Measurements from ENCODE around the gene MAPK8.

Gene MAPK8

GRCh38 chr10:48335788-48336187 lies 29.3 kb downstream of the MAPK8 start:
- TF ChIP-seq TCF12 (IDR thresholded peaks at IDR 0.05; ENCODE audit: low read depth) (no peak), TEAD4 (IDR thresholded peaks at IDR 0.05) (no peak), CEBPB (IDR thresholded peaks at IDR 0.05) (no peak), EP300 (IDR thresholded peaks at IDR 0.05; ENCODE audit: borderline replicate concordance) (no peak), FOXM1 (IDR thresholded peaks at IDR 0.05; ENCODE audit: borderline replicate concordance, low read depth) (no peak), EGR1 (IDR thresholded peaks at IDR 0.05) (no peak), NFIC (IDR thresholded peaks at IDR 0.05) (no peak), CREB1 (IDR thresholded peaks at IDR 0.05; ENCODE audit: low read depth) (no peak), ZBTB7A (IDR thresholded peaks at IDR 0.05; ENCODE audit: low read depth) (no peak), YY1 (IDR thresholded peaks at IDR 0.05; ENCODE audit: low read depth) (no peak), REST (IDR thresholded peaks at IDR 0.05; ENCODE audit: low read depth) (no peak), USF1 (IDR thresholded peaks at IDR 0.05) (no peak), RAD21 (IDR thresholded peaks at IDR 0.05; ENCODE audit: low read depth) (no peak)

GRCh38 chr10:48336978-48337599 lies 30.6 kb downstream of the MAPK8 start:
- no peak for TF ChIP-seq YY1 (IDR thresholded peaks at IDR 0.05; ENCODE audit: low read depth)
- no peak for TF ChIP-seq RAD21 (IDR thresholded peaks at IDR 0.05; ENCODE audit: low read depth)
- TF ChIP-seq TAF1 (IDR thresholded peaks at IDR 0.05; ENCODE audit: low read depth) = no peak
- no peak for TF ChIP-seq MAX (IDR thresholded peaks at IDR 0.05)
- TF ChIP-seq CEBPB (IDR thresholded peaks at IDR 0.05) = no peak

- TF ChIP-seq REST (IDR thresholded peaks at IDR 0.05; ENCODE audit: low read depth) (no peak), TAF1 (IDR thresholded peaks at IDR 0.05; ENCODE audit: low read depth) (no peak), USF1 (IDR thresholded peaks at IDR 0.05) (no peak), TEAD4 (IDR thresholded peaks at IDR 0.05) (no peak), EGR1 (IDR thresholded peaks at IDR 0.05) (no peak), RAD21 (IDR thresholded peaks at IDR 0.05; ENCODE audit: low read depth) (no peak), CEBPB (IDR thresholded peaks at IDR 0.05) (no peak), YY1 (IDR thresholded peaks at IDR 0.05; ENCODE audit: low read depth) (no peak), CREB1 (IDR thresholded peaks at IDR 0.05; ENCODE audit: low read depth) (no peak), ZBTB7A (IDR thresholded peaks at IDR 0.05; ENCODE audit: low read depth) (no peak), NFIC (IDR thresholded peaks at IDR 0.05) (no peak)
Measured at GRCh38 chr10:48340734-48341133, 34.3 kb downstream of the MAPK8 start.

GRCh38 chr10:48343106-48343505 lies 36.6 kb downstream of the MAPK8 start:
- TF ChIP-seq TEAD4 (IDR thresholded peaks at IDR 0.05) = no peak
- TF ChIP-seq CEBPB (IDR thresholded peaks at IDR 0.05) = no peak
- no peak for TF ChIP-seq EP300 (IDR thresholded peaks at IDR 0.05; ENCODE audit: borderline replicate concordance)

- no peak for TF ChIP-seq REST (IDR thresholded peaks at IDR 0.05; ENCODE audit: low read depth)
- TF ChIP-seq FOXM1 (IDR thresholded peaks at IDR 0.05; ENCODE audit: borderline replicate concordance, low read depth) = no peak
- TF ChIP-seq YY1 (IDR thresholded peaks at IDR 0.05; ENCODE audit: low read depth) = no peak
- TF ChIP-seq TAF1 (IDR thresholded peaks at IDR 0.05; ENCODE audit: low read depth) = no peak
- TF ChIP-seq EP300 (IDR thresholded peaks at IDR 0.05; ENCODE audit: borderline replicate concordance) = no peak
- no peak for TF ChIP-seq CREB1 (IDR thresholded peaks at IDR 0.05; ENCODE audit: low read depth)
- no peak for TF ChIP-seq EGR1 (IDR thresholded peaks at IDR 0.05)
- TF ChIP-seq NFIC (IDR thresholded peaks at IDR 0.05) = no peak
- TF ChIP-seq RAD21 (IDR thresholded peaks at IDR 0.05; ENCODE audit: low read depth) = no peak
- no peak for TF ChIP-seq USF1 (IDR thresholded peaks at IDR 0.05)
Measured at GRCh38 chr10:48343921-48344598, 37.6 kb downstream of the MAPK8 start.

Measured in Ishikawa (cell line).